Mesothelial cell of epicardium (in vitro differentiated cells): ENCODE results near the gene LHFPL5. TPM values are rescaled to one million over a fixed set of nuclear protein-coding genes. Genes with fewer than 3 reads are reported as not detected.

Experiments used
- DNase-seq, 2 experiments: peaks; one replicate each; pipeline ENCODE4 v3.0.0; 2021; ENCODE audit warnings: low spot score in 2 of 2; ENCODE audit not compliant: unreplicated experiment in 2 of 2
- H3K27ac Mint-ChIP-seq: 2 replicates; pipeline ENCODE4 v1.8.0; 2021; ENCODE audit warnings: mixed read lengths
- H3K27me3 Mint-ChIP-seq: 2 replicates; pipeline ENCODE4 v1.8.0; 2021; ENCODE audit warnings: low read depth, mixed read lengths
- H3K36me3 Mint-ChIP-seq: 2 replicates; pipeline ENCODE4 v1.8.0; 2021; ENCODE audit warnings: mixed read lengths
- H3K4me1 Mint-ChIP-seq: 2 replicates; pipeline ENCODE4 v1.8.0; 2021; ENCODE audit warnings: mixed read lengths
- H3K4me3 Mint-ChIP-seq: 2 replicates; pipeline ENCODE4 v1.8.0; 2021; ENCODE audit warnings: mild to moderate bottlenecking, moderate library complexity, mixed read lengths
- H3K9me3 Mint-ChIP-seq: 2 replicates; pipeline ENCODE4 v1.8.0; 2021; ENCODE audit warnings: mixed read lengths
- total RNA-seq: library from RNA; stranded (reverse); gene quantifications from 3 replicates; pipeline ENCODE4 v1.2.1, GENCODE V29; 2021
- TF ChIP-seq, protein P1 (sequence below): fragments of 200-600 bp; sonication (generic); IDR thresholded peaks from one replicate; pipeline ENCODE4 v1.5.0; 2021; ENCODE audit warnings: antibody characterized with exemption; ENCODE audit not compliant: unreplicated experiment

The LHFPL5 gene
- total RNA-seq, 1 donor from 2014 or later, result not detected

DNA sequence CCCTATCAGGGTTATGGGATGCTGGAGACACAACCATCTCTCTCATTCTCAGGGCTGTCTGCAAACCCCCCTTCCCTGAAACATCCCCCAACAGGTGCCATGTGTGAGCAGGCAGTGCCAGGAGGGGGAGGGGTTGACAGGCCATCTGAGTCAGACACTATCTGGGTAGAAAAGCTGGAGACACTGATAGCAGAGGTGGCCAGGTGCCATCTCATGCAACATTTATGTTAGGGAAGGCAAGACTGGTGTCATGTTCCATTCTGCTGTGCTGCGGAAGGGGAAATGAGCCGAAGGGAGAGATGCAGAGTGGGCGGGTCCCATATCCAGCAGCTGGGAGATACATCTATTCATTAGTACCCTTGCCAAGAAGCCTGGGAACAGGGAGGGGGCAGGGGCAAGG, 3.5 kb downstream of the LHFPL5 start:
- TF ChIP-seq, protein P1, sequence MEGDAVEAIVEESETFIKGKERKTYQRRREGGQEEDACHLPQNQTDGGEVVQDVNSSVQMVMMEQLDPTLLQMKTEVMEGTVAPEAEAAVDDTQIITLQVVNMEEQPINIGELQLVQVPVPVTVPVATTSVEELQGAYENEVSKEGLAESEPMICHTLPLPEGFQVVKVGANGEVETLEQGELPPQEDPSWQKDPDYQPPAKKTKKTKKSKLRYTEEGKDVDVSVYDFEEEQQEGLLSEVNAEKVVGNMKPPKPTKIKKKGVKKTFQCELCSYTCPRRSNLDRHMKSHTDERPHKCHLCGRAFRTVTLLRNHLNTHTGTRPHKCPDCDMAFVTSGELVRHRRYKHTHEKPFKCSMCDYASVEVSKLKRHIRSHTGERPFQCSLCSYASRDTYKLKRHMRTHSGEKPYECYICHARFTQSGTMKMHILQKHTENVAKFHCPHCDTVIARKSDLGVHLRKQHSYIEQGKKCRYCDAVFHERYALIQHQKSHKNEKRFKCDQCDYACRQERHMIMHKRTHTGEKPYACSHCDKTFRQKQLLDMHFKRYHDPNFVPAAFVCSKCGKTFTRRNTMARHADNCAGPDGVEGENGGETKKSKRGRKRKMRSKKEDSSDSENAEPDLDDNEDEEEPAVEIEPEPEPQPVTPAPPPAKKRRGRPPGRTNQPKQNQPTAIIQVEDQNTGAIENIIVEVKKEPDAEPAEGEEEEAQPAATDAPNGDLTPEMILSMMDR, result no peak
- DNase-seq, result no peak
- Mint-ChIP-seq H3K9me3 (no peaks in the 10 kb centered on the region), H3K27me3 (peaks cover 10% of the 10 kb centered on the region), H3K27ac (no peak overlapping the region), H3K36me3 (no peaks in the 10 kb centered on the region), H3K4me3 (no peak overlapping the region), H3K4me1 (no peaks in the 10 kb centered on the region)

DNA sequence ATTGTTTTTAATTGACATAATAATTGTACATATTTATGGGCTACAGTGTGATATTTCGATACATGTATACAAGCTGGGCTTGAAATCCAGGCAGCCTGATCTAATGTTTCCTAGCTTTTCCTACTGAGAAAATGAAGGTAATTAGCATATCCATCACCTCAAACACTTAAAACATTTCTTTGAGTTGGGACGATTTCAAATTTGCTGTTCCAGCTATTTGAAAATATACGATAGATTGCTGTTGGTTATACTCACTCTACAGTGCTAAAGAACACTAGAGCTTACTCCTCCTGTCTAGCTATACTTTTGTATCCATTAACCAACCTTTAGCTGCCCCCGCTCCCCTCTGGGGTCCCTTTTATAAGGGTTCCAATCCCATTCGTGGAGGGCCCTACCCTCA, 4.7 kb downstream of the LHFPL5 start:
- Mint-ChIP-seq H3K9me3 (no peaks in the 10 kb centered on the region), H3K27ac (no peak overlapping the region), H3K27me3 (peaks cover 10% of the 10 kb centered on the region), H3K4me1 (no peaks in the 10 kb centered on the region), H3K36me3 (no peaks in the 10 kb centered on the region), H3K4me3 (no peak overlapping the region)
- TF ChIP-seq, protein P1, result no peak
- DNase-seq, result no peak

DNA sequence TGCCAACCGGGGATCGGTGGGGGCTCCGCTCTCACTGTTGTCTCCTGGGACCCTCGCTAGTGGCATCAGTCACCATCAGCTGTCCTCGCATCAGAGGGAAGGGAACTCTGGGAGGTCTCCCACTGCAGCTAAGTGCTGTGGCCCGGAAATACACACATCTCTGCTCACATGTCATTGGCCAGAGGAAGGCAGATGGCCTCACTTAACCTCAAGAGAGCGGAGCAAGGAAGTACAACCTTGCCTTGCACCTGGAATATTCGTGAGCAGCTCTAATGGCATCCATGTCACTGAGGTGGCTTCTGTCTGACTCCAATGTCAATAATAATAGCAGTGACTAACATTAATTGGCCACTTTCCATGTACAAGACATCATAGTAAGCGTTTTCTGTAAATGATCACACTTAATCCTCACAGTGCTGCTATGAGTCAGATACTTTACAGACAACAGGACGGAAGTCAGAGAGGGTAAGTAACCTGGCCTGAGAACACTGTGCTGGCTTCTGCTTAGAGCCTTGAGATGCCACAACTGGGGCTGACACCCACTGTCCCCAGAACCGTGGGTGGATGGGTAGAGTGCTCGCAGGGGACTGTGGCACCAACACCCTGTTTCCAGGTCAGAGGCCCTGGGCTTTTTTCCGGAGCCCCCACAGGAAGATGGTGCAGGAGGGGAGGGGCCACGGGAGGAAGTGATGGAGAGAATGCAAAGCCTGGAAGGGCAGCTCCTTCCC, 6.0 kb downstream of the LHFPL5 start:
- no peaks in the 10 kb centered on the region for H3K4me1 Mint-ChIP-seq
- no peak for DNase-seq
- TF ChIP-seq, protein P1, result no peak
- no peaks in the 10 kb centered on the region for H3K9me3 Mint-ChIP-seq
- no peaks in the 10 kb centered on the region for H3K36me3 Mint-ChIP-seq
- peaks cover 10% of the 10 kb centered on the region for H3K27me3 Mint-ChIP-seq
- no peak overlapping the region for H3K4me3 Mint-ChIP-seq
- H3K27ac Mint-ChIP-seq, result no peak overlapping the region

DNA sequence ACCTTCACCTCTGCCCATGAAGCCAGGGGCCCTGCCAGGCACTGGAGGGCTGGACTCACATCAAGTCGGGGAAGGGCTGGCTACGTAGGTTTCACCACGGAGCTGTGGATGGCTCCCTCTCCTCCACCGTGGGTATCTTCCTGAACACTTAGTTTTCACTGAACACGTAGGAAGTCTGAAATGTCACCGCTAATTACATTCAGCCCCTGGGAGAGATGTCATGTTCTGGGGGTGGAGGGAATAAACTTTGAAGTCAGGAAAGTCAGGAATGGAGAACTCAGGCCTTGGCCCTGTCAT, 6.5 kb downstream of the LHFPL5 start:
- DNase-seq, result no peak
- no peaks in the 10 kb centered on the region for H3K36me3 Mint-ChIP-seq
- H3K4me3 Mint-ChIP-seq, result no peak overlapping the region
- no peaks in the 10 kb centered on the region for H3K4me1 Mint-ChIP-seq
- H3K9me3 Mint-ChIP-seq, result no peaks in the 10 kb centered on the region
- TF ChIP-seq, protein P1, result no peak
- no peak overlapping the region for H3K27ac Mint-ChIP-seq
- peaks cover 6% of the 10 kb centered on the region for H3K27me3 Mint-ChIP-seq

DNA sequence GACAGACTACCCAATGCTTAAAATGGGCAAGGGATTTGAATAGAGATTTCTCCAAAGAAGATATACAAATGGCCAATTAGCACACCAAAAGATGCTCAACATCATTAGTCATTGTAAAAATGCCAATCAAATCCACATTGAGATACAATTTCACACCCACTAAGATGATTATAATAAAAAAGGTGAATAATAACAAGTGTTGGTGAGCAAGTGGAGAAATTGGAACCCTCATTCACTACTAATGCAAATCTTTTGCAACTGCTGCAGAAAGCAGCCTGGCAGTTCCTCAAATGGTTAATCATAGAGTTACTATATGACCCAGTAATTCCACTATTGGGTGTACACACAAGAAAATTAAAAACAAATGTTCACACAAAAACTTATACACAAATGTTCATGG, 12.4 kb downstream of the LHFPL5 start:
- no peak overlapping the region for H3K4me3 Mint-ChIP-seq
- no peaks in the 10 kb centered on the region for H3K36me3 Mint-ChIP-seq
- H3K9me3 Mint-ChIP-seq, result peaks cover 4% of the 10 kb centered on the region
- TF ChIP-seq, protein P1, result no peak
- DNase-seq, result no peak
- no peak overlapping the region for H3K27ac Mint-ChIP-seq
- H3K4me1 Mint-ChIP-seq, result no peaks in the 10 kb centered on the region
- H3K27me3 Mint-ChIP-seq, result no peaks in the 10 kb centered on the region

DNA sequence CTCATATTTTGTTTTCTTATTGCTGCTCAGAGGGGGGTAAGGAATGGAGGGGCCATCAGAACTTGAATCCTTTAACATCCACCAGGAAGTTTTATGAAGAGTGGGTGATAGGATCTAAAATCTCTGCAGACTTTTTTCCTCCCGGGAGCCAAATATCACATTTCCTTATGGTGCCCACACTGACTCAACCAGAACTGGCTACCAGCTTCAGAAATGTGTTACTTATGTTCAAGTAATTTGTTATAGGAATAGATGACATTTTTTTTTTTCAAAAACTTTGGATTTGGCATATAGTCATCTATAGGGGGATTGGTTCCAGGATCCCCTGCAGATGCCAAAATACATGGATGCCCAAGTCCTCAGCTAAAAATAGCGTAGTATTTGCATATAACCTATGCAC, 18.4 kb downstream of the LHFPL5 start:
- Mint-ChIP-seq H3K27ac (no peak overlapping the region), H3K4me3 (no peak overlapping the region), H3K27me3 (no peaks in the 10 kb centered on the region), H3K36me3 (no peaks in the 10 kb centered on the region), H3K9me3 (no peaks in the 10 kb centered on the region), H3K4me1 (no peaks in the 10 kb centered on the region)
- TF ChIP-seq, protein P1, result no peak
- DNase-seq, result no peak
